DOHH2 (cell line): Measurements from ENCODE around the gene SHMT2.

Experiments used
- H3F3A ChIP-seq: fragments of 200-600 bp; sonication (generic), shearing (Covaris generic); 2 replicates; pipeline ENCODE4 v1.6.0; 2016; ENCODE audit warnings: antibody characterized with exemption, mild to moderate bottlenecking; ENCODE audit not compliant: control insufficient read depth, insufficient read depth
- H3K27ac ChIP-seq: fragments of 200-600 bp; sonication (generic); 2 replicates; pipeline ENCODE4 v1.5.1; 2014; ENCODE audit warnings: low read depth, mild to moderate bottlenecking, low read length, moderate library complexity
- H3K27me3 ChIP-seq: fragments of 200-600 bp; sonication (generic); 2 replicates; pipeline ENCODE4 v1.6.1; 2014; ENCODE audit warnings: mild to moderate bottlenecking, low read length, mixed read lengths; ENCODE audit not compliant: control insufficient read depth
- H3K36me3 ChIP-seq: fragments of 200-600 bp; sonication (generic); 2 replicates; pipeline ENCODE4 v1.6.1; 2014; ENCODE audit warnings: mild to moderate bottlenecking, low read length, moderate library complexity, mixed read lengths; ENCODE audit not compliant: control insufficient read depth
- H3K4me1 ChIP-seq: fragments of 200-600 bp; sonication (generic); 2 replicates; pipeline ENCODE4 v1.6.1; 2014; ENCODE audit warnings: mild to moderate bottlenecking, low read length, mixed read lengths; ENCODE audit not compliant: control insufficient read depth
- H3K4me2 ChIP-seq: fragments of 200-600 bp; sonication (generic); 2 replicates; pipeline ENCODE4 v1.6.0; 2014; ENCODE audit warnings: mild to moderate bottlenecking, low read length, moderate library complexity
- H3K4me3 ChIP-seq: fragments of 200-600 bp; sonication (generic); 2 replicates; pipeline ENCODE4 v1.5.1; 2014; ENCODE audit warnings: mild to moderate bottlenecking, low read length, mixed read lengths
- H3K79me2 ChIP-seq: fragments of 200-600 bp; sonication (generic); 2 replicates; pipeline ENCODE4 v1.6.1; 2014; ENCODE audit warnings: mild to moderate bottlenecking, low read length, mixed read lengths; ENCODE audit not compliant: control insufficient read depth
- H3K9me2 ChIP-seq: fragments of 200-600 bp; sonication (generic); replicated peaks from 2 replicates; pipeline ENCODE4 v1.6.1; 2014; ENCODE audit warnings: mild to moderate bottlenecking, low read length, mixed read lengths; ENCODE audit not compliant: control insufficient read depth
- H3K9me3 ChIP-seq: fragments of 200-600 bp; sonication (generic); 2 replicates; pipeline ENCODE4 v1.6.1; 2014; ENCODE audit warnings: antibody characterized with exemption, low read length, mixed read lengths; ENCODE audit not compliant: control insufficient read depth, insufficient read depth
- H4K20me1 ChIP-seq: fragments of 200-600 bp; sonication (generic); 2 replicates; pipeline ENCODE4 v1.6.0; 2014; ENCODE audit warnings: low read depth, mild to moderate bottlenecking, antibody characterized with exemption, low read length, moderate library complexity; ENCODE audit not compliant: control insufficient read depth, insufficient read depth
- EZH2phosphoT487 ChIP-seq: fragments of 200-600 bp; sonication (generic); IDR thresholded peaks from 2 replicates; pipeline ENCODE4 v1.6.1; 2017; ENCODE audit warnings: borderline replicate concordance, mild to moderate bottlenecking, antibody characterized with exemption, low read length, moderate library complexity, mixed read lengths
- TF ChIP-seq, protein P1 (sequence below): fragments of 200-600 bp; sonication (generic); IDR thresholded peaks from one replicate; pipeline ENCODE4 v1.5.1; 2014; ENCODE audit warnings: antibody characterized with exemption, mild to moderate bottlenecking, low read depth, low read length; ENCODE audit not compliant: poor library complexity, severe bottlenecking

Gene SHMT2

DNA sequence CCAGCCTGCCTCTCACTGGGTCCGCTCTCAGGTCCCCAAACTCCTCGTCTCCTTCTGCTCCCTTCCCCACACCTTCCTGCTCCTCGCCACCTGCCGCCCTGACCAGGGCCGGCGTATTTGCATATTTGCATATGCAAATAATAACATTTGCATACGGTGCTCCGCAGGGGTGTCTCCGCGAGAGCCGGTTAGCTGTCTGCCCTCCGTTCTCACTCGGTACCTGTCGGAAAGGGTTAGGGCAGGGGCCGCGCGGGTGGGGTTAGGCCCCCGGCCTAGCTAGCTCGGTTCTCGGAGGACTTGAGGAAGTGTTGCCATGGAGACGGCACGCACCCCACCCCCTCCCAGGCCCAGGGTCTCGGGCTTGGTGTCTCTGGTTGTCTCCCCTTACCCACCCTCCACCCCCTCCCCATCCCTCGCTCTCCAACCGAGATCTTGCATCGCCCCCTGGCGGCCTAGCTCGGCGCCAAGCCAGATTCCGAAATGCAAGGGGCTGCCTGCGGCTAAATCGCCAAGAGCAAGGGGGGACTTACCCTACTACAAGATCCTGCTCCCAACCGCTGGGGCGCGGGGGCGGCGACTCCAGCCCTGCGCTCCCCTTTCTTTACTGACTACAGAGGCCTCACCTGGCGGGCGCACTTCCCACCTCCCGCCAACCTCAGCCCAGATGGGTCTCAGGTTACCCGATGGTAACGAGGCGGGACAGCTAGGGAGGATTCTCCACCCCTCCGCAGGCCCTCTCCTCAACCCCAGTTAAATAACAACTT is 13.4 kb downstream of the SHMT2 start:
- H3K36me3 ChIP-seq, result peaks cover 21% of the 10 kb centered on the region
- no peaks in the 10 kb centered on the region for H4K20me1 ChIP-seq
- H3K27me3 ChIP-seq, result no peaks in the 10 kb centered on the region
- no peaks in the 10 kb centered on the region for H3K9me2 ChIP-seq
- peak overlapping the region; percentile 87 for H3K4me3 ChIP-seq
- TF ChIP-seq, protein P1, sequence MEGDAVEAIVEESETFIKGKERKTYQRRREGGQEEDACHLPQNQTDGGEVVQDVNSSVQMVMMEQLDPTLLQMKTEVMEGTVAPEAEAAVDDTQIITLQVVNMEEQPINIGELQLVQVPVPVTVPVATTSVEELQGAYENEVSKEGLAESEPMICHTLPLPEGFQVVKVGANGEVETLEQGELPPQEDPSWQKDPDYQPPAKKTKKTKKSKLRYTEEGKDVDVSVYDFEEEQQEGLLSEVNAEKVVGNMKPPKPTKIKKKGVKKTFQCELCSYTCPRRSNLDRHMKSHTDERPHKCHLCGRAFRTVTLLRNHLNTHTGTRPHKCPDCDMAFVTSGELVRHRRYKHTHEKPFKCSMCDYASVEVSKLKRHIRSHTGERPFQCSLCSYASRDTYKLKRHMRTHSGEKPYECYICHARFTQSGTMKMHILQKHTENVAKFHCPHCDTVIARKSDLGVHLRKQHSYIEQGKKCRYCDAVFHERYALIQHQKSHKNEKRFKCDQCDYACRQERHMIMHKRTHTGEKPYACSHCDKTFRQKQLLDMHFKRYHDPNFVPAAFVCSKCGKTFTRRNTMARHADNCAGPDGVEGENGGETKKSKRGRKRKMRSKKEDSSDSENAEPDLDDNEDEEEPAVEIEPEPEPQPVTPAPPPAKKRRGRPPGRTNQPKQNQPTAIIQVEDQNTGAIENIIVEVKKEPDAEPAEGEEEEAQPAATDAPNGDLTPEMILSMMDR, result peak; percentile 89
- no peak for TF ChIP-seq EZH2phosphoT487
- H3K4me2 ChIP-seq, result peak overlapping the region; percentile 99
- H3K4me1 ChIP-seq, result peaks cover 43% of the 10 kb centered on the region
- H3K27ac ChIP-seq, result peak overlapping the region; percentile 98
- H3K79me2 ChIP-seq, result peaks cover 17% of the 10 kb centered on the region
- H3K9me3 ChIP-seq, result no peaks in the 10 kb centered on the region
- H3F3A ChIP-seq, result peaks cover 21% of the 10 kb centered on the region

DNA sequence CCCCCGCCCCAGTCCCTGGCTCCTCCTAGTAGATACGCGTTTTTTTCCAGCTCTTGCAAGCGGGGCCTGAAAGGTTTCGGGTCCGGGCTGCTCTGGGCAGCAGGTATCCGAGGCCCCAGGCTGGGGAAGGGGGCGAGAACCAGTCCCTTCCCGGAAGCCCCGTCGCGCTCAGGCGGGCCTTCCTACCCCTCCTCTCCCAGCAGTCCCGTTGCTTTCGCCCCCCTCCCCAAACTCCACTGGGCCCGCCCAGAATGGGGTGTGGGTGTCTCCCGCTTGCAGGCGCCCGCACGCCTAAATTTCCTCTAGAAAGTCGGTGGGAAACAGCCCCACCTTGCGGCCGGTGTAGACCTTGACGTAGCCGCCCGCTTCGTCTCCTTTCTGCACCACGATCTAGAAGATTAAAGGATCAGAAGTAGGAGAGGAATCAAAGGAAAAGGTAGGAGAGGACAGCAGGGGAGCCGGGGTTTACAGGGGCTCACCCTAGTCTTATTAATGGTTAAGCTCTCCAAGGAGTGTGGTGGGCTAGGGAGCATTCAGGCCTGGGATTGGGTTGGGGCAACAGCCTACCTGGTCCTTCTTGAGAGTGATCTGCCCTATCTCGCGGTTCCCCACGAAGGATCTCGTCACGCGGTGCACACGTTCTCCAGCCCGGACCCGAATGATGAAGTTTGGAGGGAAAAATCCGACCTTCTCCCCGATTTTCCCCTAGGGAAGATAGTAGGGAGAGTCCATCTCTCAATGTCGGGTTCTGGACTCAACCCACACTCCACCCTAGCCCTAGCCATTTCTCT is 14.2 kb downstream of the SHMT2 start:
- Histone ChIP-seq H4K20me1 (no peaks in the 10 kb centered on the region), H3F3A (peaks cover 19% of the 10 kb centered on the region), H3K9me3 (no peaks in the 10 kb centered on the region), H3K36me3 (peaks cover 21% of the 10 kb centered on the region), H3K4me1 (peaks cover 37% of the 10 kb centered on the region), H3K27ac (peak overlapping the region; percentile 98), H3K4me3 (peak overlapping the region; percentile 87), H3K79me2 (peaks cover 20% of the 10 kb centered on the region), H3K4me2 (peak overlapping the region; percentile 99), H3K9me2 (no peaks in the 10 kb centered on the region), H3K27me3 (no peaks in the 10 kb centered on the region)
- no peak for TF ChIP-seq EZH2phosphoT487
- TF ChIP-seq, protein P1, result peak; percentile 88

DNA sequence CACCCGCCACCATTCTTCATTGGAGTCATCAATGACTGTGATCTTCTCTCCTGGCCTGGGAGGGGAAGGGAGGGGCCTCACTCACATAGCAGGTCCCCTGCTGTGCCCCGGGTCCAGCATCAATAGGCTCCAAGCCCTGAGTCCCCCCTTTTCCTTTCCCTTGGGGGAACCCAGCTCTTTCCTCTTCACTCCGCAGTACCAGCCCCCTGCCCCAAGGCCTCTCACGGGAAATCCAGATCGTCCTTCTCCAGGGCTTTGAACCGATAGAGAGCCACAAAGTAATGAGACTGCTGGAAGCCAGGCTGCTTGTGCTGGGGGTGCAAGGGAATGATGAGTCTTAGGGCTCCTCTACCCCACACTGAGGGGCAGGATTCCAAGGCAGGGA is 14.8 kb downstream of the SHMT2 start:
- TF ChIP-seq, protein P1, result no peak
- no peak for TF ChIP-seq EZH2phosphoT487
- no peaks in the 10 kb centered on the region for H3K27me3 ChIP-seq
- H3K9me2 ChIP-seq, result no peaks in the 10 kb centered on the region
- no peaks in the 10 kb centered on the region for H4K20me1 ChIP-seq
- H3K4me2 ChIP-seq, result peak overlapping the region; percentile 99
- H3K9me3 ChIP-seq, result no peaks in the 10 kb centered on the region
- H3K4me3 ChIP-seq, result peak overlapping the region; percentile 87
- peaks cover 20% of the 10 kb centered on the region for H3K79me2 ChIP-seq
- peaks cover 19% of the 10 kb centered on the region for H3F3A ChIP-seq
- 0 out of 2 replicates have a peak overlapping the region, but pooled peaks have one; percentile 98 for H3K27ac ChIP-seq
- H3K4me1 ChIP-seq, result peaks cover 35% of the 10 kb centered on the region
- H3K36me3 ChIP-seq, result peaks cover 21% of the 10 kb centered on the region
